Endodermal cell (in vitro differentiated cells): ENCODE results near the gene BEND3. TPM values are rescaled to one million over a fixed set of nuclear protein-coding genes. Genes with fewer than 3 reads are reported as not detected.
A peak's percentile ranks its signal among the peaks of the same experiment; 100 is the strongest.

Experiments used
- DNase-seq: peaks from one replicate; pipeline ENCODE4 v3.0.0-alpha.2; 2017
- H3K27ac ChIP-seq: 2 replicates; pipeline ENCODE4 v1.5.1; 2013; ENCODE audit warnings: mild to moderate bottlenecking, low read depth, low read length, moderate library complexity
- H3K27me3 ChIP-seq: 2 replicates; pipeline ENCODE4 v1.6.1; 2013; ENCODE audit warnings: mild to moderate bottlenecking, low read length, moderate library complexity; ENCODE audit not compliant: insufficient read depth, control insufficient read depth, poor library complexity, severe bottlenecking
- H3K36me3 ChIP-seq: 2 replicates; pipeline ENCODE4 v1.7.0; 2013; ENCODE audit warnings: mild to moderate bottlenecking, low read length, moderate library complexity; ENCODE audit not compliant: control insufficient read depth, insufficient read depth
- H3K4me1 ChIP-seq: one replicate; pipeline ENCODE4 v1.7.0; 2013; ENCODE audit warnings: low read length; ENCODE audit not compliant: control insufficient read depth, insufficient read depth
- H3K4me3 ChIP-seq: 2 replicates; pipeline ENCODE4 v1.5.1; 2013; ENCODE audit warnings: mild to moderate bottlenecking, low read length, moderate library complexity
- H3K9ac ChIP-seq: 2 replicates; pipeline ENCODE4 v1.6.1; 2013; ENCODE audit warnings: mild to moderate bottlenecking, low read length, moderate library complexity; ENCODE audit not compliant: poor library complexity, severe bottlenecking; ENCODE audit errors: extremely low read depth
- H3K9me3 ChIP-seq: 2 replicates; pipeline ENCODE4 v1.6.1; 2013; ENCODE audit warnings: mild to moderate bottlenecking, low read length, moderate library complexity; ENCODE audit not compliant: control insufficient read depth
- H3K27ac Mint-ChIP-seq: 2 replicates; pipeline ENCODE4 v1.8.0; 2020; ENCODE audit warnings: mixed read lengths
- H3K27me3 Mint-ChIP-seq: 2 replicates; pipeline ENCODE4 v1.8.0; 2021; ENCODE audit warnings: mild to moderate bottlenecking, mixed read lengths; ENCODE audit not compliant: insufficient read depth
- H3K36me3 Mint-ChIP-seq: 2 replicates; pipeline ENCODE4 v1.8.0; 2020; ENCODE audit warnings: low read depth, mixed read lengths
- H3K4me1 Mint-ChIP-seq: 2 replicates; pipeline ENCODE4 v1.8.0; 2020; ENCODE audit warnings: mixed read lengths
- H3K4me3 Mint-ChIP-seq: 2 replicates; pipeline ENCODE4 v1.8.0; 2020; ENCODE audit warnings: mild to moderate bottlenecking, moderate library complexity, mixed read lengths
- H3K9me3 Mint-ChIP-seq: 2 replicates; pipeline ENCODE4 v1.8.0; 2020; ENCODE audit warnings: mild to moderate bottlenecking, mixed read lengths
- CTCF ChIP-seq: fragments of 200-600 bp; sonication (generic); conservative IDR thresholded peaks from 2 replicates; pipeline ENCODE4 v1.5.0; 2021; ENCODE audit warnings: antibody characterized with exemption, mild to moderate bottlenecking
- WGBS, 2 experiments: methylation state at CpG; one replicate each; pipeline versions ENCODE4 v1.1.5 to v1.1.7; 2013; ENCODE audit warnings: missing lambda C conversion rate in 2 of 2, mixed read lengths in 1 of 2; ENCODE audit not compliant: insufficient coverage in 1 of 2, insufficient read length in 1 of 2; 5-methylcytosine and 5-hydroxymethylcytosine counted together
- total RNA-seq, 2 donors: library from RNA; stranded (reverse); fragmentation: NEBNext Ultra II Directional in 1 of 2; extraction: Animal tissue kit (Norgen Biotek cat#: 25700) in 1 of 2; gene quantifications; 2 replicates in 1 of 2; 3 replicates in 1 of 2; pipeline ENCODE4 v1.2.1, GENCODE V29; 2021

Gene BEND3
- total RNA-seq, 2 donors from 2014 or later = 18.0 to 28.6 TPM

GRCh38 chr6:107129370-107129925 lies 14.1 kb upstream of the BEND3 start:
- no peak for DNase-seq
- Mint-ChIP-seq H3K4me3 (no peak overlapping the region), H3K4me1 (peaks cover 19% of the 10 kb centered on the region), H3K27me3 (no peaks in the 10 kb centered on the region), H3K9me3 (no peaks in the 10 kb centered on the region), H3K27ac (peak overlapping the region; percentile 5), H3K36me3 (no peaks in the 10 kb centered on the region)
- H3K4me1 ChIP-seq = no peaks in the 10 kb centered on the region
- no peak for TF ChIP-seq CTCF
- H3K9ac ChIP-seq = no peak overlapping the region
- H3K4me3 ChIP-seq = no peak overlapping the region
- no peaks in the 10 kb centered on the region for H3K9me3 ChIP-seq
- no peaks in the 10 kb centered on the region for H3K27me3 ChIP-seq
- 92 to 94% methylated on average over 9 of the region's 9 CpGs for WGBS, 2 experiments
- H3K27ac ChIP-seq = no peak overlapping the region
- no peaks in the 10 kb centered on the region for H3K36me3 ChIP-seq

- peak overlapping the region; percentile 5 for H3K27ac Mint-ChIP-seq
- H3K9me3 ChIP-seq = no peaks in the 10 kb centered on the region
- H3K4me1 ChIP-seq = no peaks in the 10 kb centered on the region
- no peaks in the 10 kb centered on the region for H3K36me3 ChIP-seq
- WGBS, 2 experiments = 92 to 98% methylated on average over 2 of the region's 2 CpGs
- no peak overlapping the region for H3K9ac ChIP-seq
- H3K4me1 Mint-ChIP-seq = peaks cover 19% of the 10 kb centered on the region
- DNase-seq = no peak
- H3K27me3 ChIP-seq = no peaks in the 10 kb centered on the region
- H3K27ac ChIP-seq = no peak overlapping the region
- H3K36me3 Mint-ChIP-seq = no peaks in the 10 kb centered on the region
- H3K27me3 Mint-ChIP-seq = no peaks in the 10 kb centered on the region
- no peak overlapping the region for H3K4me3 Mint-ChIP-seq
- TF ChIP-seq CTCF = no peak
- H3K4me3 ChIP-seq = no peak overlapping the region
- no peaks in the 10 kb centered on the region for H3K9me3 Mint-ChIP-seq
These were observed 13.3 kb upstream of the BEND3 start for GRCh38 chr6:107128577-107128976.

GRCh38 chr6:107128175-107128574 lies 12.9 kb upstream of the BEND3 start:
- no peak overlapping the region for H3K4me3 Mint-ChIP-seq
- no peaks in the 10 kb centered on the region for H3K4me1 ChIP-seq
- H3K4me1 Mint-ChIP-seq = peaks cover 19% of the 10 kb centered on the region
- H3K9me3 Mint-ChIP-seq = no peaks in the 10 kb centered on the region
- TF ChIP-seq CTCF = no peak
- no peaks in the 10 kb centered on the region for H3K27me3 Mint-ChIP-seq
- DNase-seq = no peak
- no peak overlapping the region for H3K27ac ChIP-seq
- H3K9me3 ChIP-seq = no peaks in the 10 kb centered on the region
- no peak overlapping the region for H3K27ac Mint-ChIP-seq
- no peaks in the 10 kb centered on the region for H3K36me3 Mint-ChIP-seq
- H3K27me3 ChIP-seq = no peaks in the 10 kb centered on the region
- no peak overlapping the region for H3K4me3 ChIP-seq
- 100% methylated on average over 1 of the region's 1 CpG for WGBS, 2 experiments
- H3K9ac ChIP-seq = no peak overlapping the region
- H3K36me3 ChIP-seq = no peaks in the 10 kb centered on the region
